ENCODE measurements around the gene MEGF11.

The MEGF11 gene

GRCh38 chr15:65919353-65919752 is 334.2 kb downstream of the MEGF11 start:
- no peak for DNase-seq (ENCODE audit: extremely low spot score)
- ChIA-PET CTCF (interaction anchor here (0.9 kb wide), 1 partner anchor 9 kb away, joined by 3 read pairs; no protein-coding TSS in a partner anchor), POLR2A (no interaction called here)
- TF ChIP-seq CTBP1 (IDR thresholded peaks at IDR 0.05; ENCODE audit: borderline replicate concordance) (no peak), LEF1 (IDR thresholded peaks at IDR 0.05; ENCODE audit: borderline replicate concordance) (no peak), L3MBTL2 (conservative IDR thresholded peaks at IDR 0.05) (no peak), SP1 (IDR thresholded peaks at IDR 0.05) (no peak), FOXA1 (IDR thresholded peaks at IDR 0.05) (no peak), FOXK2 (IDR thresholded peaks at IDR 0.05) (no peak), TARDBP (IDR thresholded peaks at IDR 0.05) (no peak), ARNT (IDR thresholded peaks at IDR 0.05) (no peak), ZNF384 (IDR thresholded peaks at IDR 0.05) (no peak), ELF4 (IDR thresholded peaks at IDR 0.05) (no peak)
- TF ChIP-seq, protein P1, sequence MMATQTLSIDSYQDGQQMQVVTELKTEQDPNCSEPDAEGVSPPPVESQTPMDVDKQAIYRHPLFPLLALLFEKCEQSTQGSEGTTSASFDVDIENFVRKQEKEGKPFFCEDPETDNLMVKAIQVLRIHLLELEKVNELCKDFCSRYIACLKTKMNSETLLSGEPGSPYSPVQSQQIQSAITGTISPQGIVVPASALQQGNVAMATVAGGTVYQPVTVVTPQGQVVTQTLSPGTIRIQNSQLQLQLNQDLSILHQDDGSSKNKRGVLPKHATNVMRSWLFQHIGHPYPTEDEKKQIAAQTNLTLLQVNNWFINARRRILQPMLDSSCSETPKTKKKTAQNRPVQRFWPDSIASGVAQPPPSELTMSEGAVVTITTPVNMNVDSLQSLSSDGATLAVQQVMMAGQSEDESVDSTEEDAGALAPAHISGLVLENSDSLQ (IDR thresholded peaks at IDR 0.05) = no peak

DNA sequence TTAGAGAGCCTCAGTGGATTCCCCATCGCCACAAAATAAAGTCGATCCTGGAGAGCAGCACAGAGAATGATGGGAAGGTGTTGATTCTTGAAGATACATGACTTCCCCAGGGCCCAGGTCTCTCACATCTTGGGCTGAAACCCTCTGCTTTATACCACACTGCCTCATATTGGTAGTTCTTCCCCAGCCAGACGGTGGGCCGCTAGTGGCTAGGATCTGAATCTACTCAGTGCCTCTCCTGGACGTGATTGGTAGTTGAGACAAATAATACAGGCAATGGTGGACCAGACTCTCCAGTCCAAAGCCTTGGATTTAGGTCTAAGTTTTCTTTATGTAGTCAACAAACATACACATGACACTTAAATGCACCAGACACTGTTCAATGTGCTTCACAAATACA is 334.6 kb downstream of the MEGF11 start:
- TF ChIP-seq FOXA1 (IDR thresholded peaks at IDR 0.05) = no peak
- TF ChIP-seq ELF4 (IDR thresholded peaks at IDR 0.05) = no peak
- TF ChIP-seq, protein P1 (IDR thresholded peaks at IDR 0.05) = no peak
- TF ChIP-seq FOXM1 (IDR thresholded peaks at IDR 0.05; ENCODE audit: borderline replicate concordance) = no peak
- TF ChIP-seq TARDBP (IDR thresholded peaks at IDR 0.05) = no peak
- TF ChIP-seq CTBP1 (IDR thresholded peaks at IDR 0.05; ENCODE audit: borderline replicate concordance) = no peak
- no peak for TF ChIP-seq ZNF384 (IDR thresholded peaks at IDR 0.05)
- TF ChIP-seq FOXK2 (IDR thresholded peaks at IDR 0.05) = no peak
- no peak for TF ChIP-seq HDGF (IDR thresholded peaks at IDR 0.05; ENCODE audit: borderline replicate concordance)
- TF ChIP-seq LEF1 (IDR thresholded peaks at IDR 0.05; ENCODE audit: borderline replicate concordance) = no peak
- no peak for TF ChIP-seq NFRKB (IDR thresholded peaks at IDR 0.05)
- no peak for TF ChIP-seq L3MBTL2 (conservative IDR thresholded peaks at IDR 0.05)
- TF ChIP-seq BHLHE40 (IDR thresholded peaks at IDR 0.05; ENCODE audit: borderline replicate concordance) = no peak
- TF ChIP-seq SP1 (IDR thresholded peaks at IDR 0.05) = no peak
- TF ChIP-seq SUZ12 (IDR thresholded peaks at IDR 0.05) = no peak
- no peak for TF ChIP-seq ARNT (IDR thresholded peaks at IDR 0.05)
- ChIA-PET CTCF (interaction anchor here (0.9 kb wide), 1 partner anchor 9 kb away, joined by 3 read pairs; no protein-coding TSS in a partner anchor), POLR2A (no interaction called here)
- DNase-seq (ENCODE audit: extremely low spot score) = no peak

DNA sequence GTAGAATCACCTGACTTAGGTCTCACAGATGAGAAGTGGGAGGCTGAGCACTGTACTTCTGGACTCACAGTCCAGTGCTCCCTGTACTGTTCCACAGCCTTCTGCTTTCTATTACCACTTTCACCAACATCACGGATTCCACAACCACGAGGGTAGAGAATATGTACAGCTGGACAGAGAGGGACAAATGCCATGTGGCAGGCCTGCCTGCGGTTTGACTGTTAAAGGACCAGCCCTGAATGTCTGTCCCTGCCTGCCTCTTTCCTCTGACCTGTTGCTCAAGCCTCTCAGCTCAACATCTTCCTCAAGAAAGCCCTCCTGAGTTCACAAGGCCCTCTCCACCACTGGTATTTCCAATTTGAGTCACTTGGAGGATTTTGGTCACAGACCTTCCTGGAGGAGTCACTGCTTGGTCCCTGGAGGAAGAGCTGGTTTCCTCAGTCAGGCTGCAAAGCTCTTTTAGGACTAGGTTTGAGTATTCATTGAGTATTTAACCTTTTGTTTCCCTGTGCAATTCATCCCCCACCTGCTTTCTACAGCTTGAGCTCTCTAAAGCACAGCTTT is 335.1 kb downstream of the MEGF11 start:
- ChIA-PET CTCF (interaction anchor here (0.6 to 0.9 kb wide), 2 partner anchors 9 to 201 kb away, joined by 3 read pairs; no protein-coding TSS in a partner anchor), POLR2A (no interaction called here)
- TF ChIP-seq HDGF (IDR thresholded peaks at IDR 0.05; ENCODE audit: borderline replicate concordance) = no peak
- no peak for TF ChIP-seq FOXM1 (IDR thresholded peaks at IDR 0.05; ENCODE audit: borderline replicate concordance)
- no peak for TF ChIP-seq L3MBTL2 (conservative IDR thresholded peaks at IDR 0.05)
- no peak for TF ChIP-seq SUZ12 (IDR thresholded peaks at IDR 0.05)
- no peak for TF ChIP-seq ELF4 (IDR thresholded peaks at IDR 0.05)
- no peak for TF ChIP-seq CTBP1 (IDR thresholded peaks at IDR 0.05; ENCODE audit: borderline replicate concordance)
- no peak for TF ChIP-seq FOXA1 (IDR thresholded peaks at IDR 0.05)
- TF ChIP-seq, protein P1 (IDR thresholded peaks at IDR 0.05) = no peak
- TF ChIP-seq BHLHE40 (IDR thresholded peaks at IDR 0.05; ENCODE audit: borderline replicate concordance) = no peak
- TF ChIP-seq TARDBP (IDR thresholded peaks at IDR 0.05) = no peak
- no peak for DNase-seq (ENCODE audit: extremely low spot score)

DNA sequence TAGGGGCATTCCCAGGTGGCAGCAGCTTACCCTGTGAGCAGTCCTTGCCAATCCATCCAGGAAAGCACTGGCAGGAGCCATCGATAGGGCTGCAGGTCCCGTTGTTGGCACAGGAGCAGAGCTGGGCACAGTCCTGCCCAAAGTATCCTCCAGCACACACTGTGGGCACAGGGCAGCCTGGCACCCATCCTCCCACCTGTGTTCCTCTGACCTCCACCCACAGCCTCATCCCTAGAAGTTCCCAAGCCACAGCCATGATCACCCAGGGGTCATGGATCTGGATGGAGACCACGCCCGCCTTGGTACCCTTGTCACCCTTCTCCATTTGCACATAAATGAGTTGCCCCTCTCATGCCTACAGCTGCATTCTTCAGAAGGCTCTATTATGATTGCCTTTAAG is 335.6 kb downstream of the MEGF11 start:
- POLR2A ChIA-PET = no interaction called here
- CTCF ChIA-PET = interaction anchor here (0.6 kb wide), 1 partner anchor 200 kb away, joined by 3 read pairs; no protein-coding TSS in a partner anchor
- no peak for DNase-seq (ENCODE audit: extremely low spot score)
- TF ChIP-seq CTBP1 (IDR thresholded peaks at IDR 0.05; ENCODE audit: borderline replicate concordance) = no peak
- TF ChIP-seq SUZ12 (IDR thresholded peaks at IDR 0.05) = no peak
- no peak for TF ChIP-seq L3MBTL2 (conservative IDR thresholded peaks at IDR 0.05)
- TF ChIP-seq FOXA1 (IDR thresholded peaks at IDR 0.05) = no peak
- no peak for TF ChIP-seq BHLHE40 (IDR thresholded peaks at IDR 0.05; ENCODE audit: borderline replicate concordance)
- no peak for TF ChIP-seq ZNF384 (IDR thresholded peaks at IDR 0.05)
- TF ChIP-seq LEF1 (IDR thresholded peaks at IDR 0.05; ENCODE audit: borderline replicate concordance) = no peak
- no peak for TF ChIP-seq NFRKB (IDR thresholded peaks at IDR 0.05)
- TF ChIP-seq TARDBP (IDR thresholded peaks at IDR 0.05) = no peak
- no peak for TF ChIP-seq FOXK2 (IDR thresholded peaks at IDR 0.05)
- no peak for TF ChIP-seq SP1 (IDR thresholded peaks at IDR 0.05)
- TF ChIP-seq ELF4 (IDR thresholded peaks at IDR 0.05) = no peak
- TF ChIP-seq ARNT (IDR thresholded peaks at IDR 0.05) = no peak
- TF ChIP-seq FOXM1 (IDR thresholded peaks at IDR 0.05; ENCODE audit: borderline replicate concordance) = no peak
- no peak for TF ChIP-seq HDGF (IDR thresholded peaks at IDR 0.05; ENCODE audit: borderline replicate concordance)
- TF ChIP-seq, protein P1 (IDR thresholded peaks at IDR 0.05) = no peak

GRCh38 chr15:65917407-65917756 is 336.2 kb downstream of the MEGF11 start:
- ChIA-PET POLR2A (interaction anchor here (0.7 kb wide), 1 partner anchor 16 kb away, joined by 3 read pairs; no protein-coding TSS in a partner anchor), CTCF (no interaction called here)

More at GRCh38 chr15:65917407-65917756, 336.2 kb downstream of the MEGF11 start:
- no peak for DNase-seq (ENCODE audit: extremely low spot score)
- TF ChIP-seq ZNF384 (IDR thresholded peaks at IDR 0.05) (no peak), FOXM1 (IDR thresholded peaks at IDR 0.05; ENCODE audit: borderline replicate concordance) (no peak), FOXA1 (IDR thresholded peaks at IDR 0.05) (no peak), SUZ12 (IDR thresholded peaks at IDR 0.05) (no peak), HDGF (IDR thresholded peaks at IDR 0.05; ENCODE audit: borderline replicate concordance) (no peak), ELF4 (IDR thresholded peaks at IDR 0.05) (no peak), L3MBTL2 (conservative IDR thresholded peaks at IDR 0.05) (no peak), ARNT (IDR thresholded peaks at IDR 0.05) (no peak), TARDBP (IDR thresholded peaks at IDR 0.05) (no peak), NFRKB (IDR thresholded peaks at IDR 0.05) (no peak), CTBP1 (IDR thresholded peaks at IDR 0.05; ENCODE audit: borderline replicate concordance) (no peak), LEF1 (IDR thresholded peaks at IDR 0.05; ENCODE audit: borderline replicate concordance) (no peak), FOXK2 (IDR thresholded peaks at IDR 0.05) (no peak), SP1 (IDR thresholded peaks at IDR 0.05) (no peak), BHLHE40 (IDR thresholded peaks at IDR 0.05; ENCODE audit: borderline replicate concordance) (no peak)
- TF ChIP-seq, protein P1 (IDR thresholded peaks at IDR 0.05) = no peak
